RWPE1 (cell line): Measurements from ENCODE around the gene DRAXIN.

Source experiments
- CTCF ChIA-PET: fragments of 350-600 bp; sonication (Branson Sonifier 250); formaldehyde crosslinking; extraction: SDS; loops from one replicate; lab custom pipeline; 2021; lab: Yijun Ruan, JAX
- POLR2A ChIA-PET: fragments of 400-600 bp; formaldehyde crosslinking; extraction: SDS; loops from one replicate; lab custom pipeline; 2020; ENCODE audit warnings: antibody characterized with exemption; ENCODE audit not compliant: low non-redundant PET; lab: Yijun Ruan, JAX
- DNase-seq: peaks from one replicate; pipeline ENCODE4 v3.0.0; 2012; ENCODE audit warnings: low spot score
- H3K27ac ChIP-seq: fragments of 450-650 bp; 2 replicates; pipeline ENCODE4 v1.5.1; 2017
- TF ChIP-seq, protein P1 (sequence below): fragments of 450-650 bp; conservative IDR thresholded peaks from 2 replicates; pipeline ENCODE4 v1.5.1; 2017; ENCODE audit warnings: low read depth, mild to moderate bottlenecking

DRAXIN gene

DNA sequence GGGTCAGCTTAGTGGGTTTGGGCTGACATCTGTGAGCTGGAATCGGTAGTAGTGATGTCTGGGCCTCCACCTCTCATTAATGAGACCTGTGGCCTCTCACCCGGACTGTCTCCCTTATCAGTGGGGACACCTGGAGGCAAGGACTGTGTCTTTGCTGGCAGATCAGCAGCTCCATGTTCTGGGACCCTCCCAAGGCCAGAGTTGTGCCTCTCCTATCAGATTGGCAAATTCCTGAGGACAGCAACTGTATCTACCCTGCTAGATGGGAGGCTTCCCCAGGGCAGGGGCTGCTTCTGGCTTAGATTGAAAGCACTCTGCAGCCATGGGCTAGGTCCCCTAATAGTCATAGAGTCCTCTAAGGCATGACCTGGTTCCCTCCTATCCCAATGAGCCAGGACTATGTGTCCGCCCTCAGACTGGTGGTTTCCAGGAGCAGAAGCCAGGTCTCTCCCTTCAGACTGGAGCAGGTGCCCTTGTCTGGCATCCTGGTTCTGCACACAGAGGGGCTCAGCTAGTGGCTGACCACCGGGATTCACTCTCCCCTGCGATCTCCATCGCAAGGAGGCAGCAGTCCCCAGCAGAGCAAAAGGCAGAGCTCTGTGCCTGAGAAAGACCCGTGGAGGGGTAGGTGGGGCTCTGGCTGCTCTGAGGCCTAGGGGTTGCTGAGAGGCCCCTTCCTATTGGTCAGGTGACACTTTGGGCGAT lies 5.8 kb downstream of the DRAXIN start:
- POLR2A ChIA-PET = no interaction called here
- TF ChIP-seq, protein P1, sequence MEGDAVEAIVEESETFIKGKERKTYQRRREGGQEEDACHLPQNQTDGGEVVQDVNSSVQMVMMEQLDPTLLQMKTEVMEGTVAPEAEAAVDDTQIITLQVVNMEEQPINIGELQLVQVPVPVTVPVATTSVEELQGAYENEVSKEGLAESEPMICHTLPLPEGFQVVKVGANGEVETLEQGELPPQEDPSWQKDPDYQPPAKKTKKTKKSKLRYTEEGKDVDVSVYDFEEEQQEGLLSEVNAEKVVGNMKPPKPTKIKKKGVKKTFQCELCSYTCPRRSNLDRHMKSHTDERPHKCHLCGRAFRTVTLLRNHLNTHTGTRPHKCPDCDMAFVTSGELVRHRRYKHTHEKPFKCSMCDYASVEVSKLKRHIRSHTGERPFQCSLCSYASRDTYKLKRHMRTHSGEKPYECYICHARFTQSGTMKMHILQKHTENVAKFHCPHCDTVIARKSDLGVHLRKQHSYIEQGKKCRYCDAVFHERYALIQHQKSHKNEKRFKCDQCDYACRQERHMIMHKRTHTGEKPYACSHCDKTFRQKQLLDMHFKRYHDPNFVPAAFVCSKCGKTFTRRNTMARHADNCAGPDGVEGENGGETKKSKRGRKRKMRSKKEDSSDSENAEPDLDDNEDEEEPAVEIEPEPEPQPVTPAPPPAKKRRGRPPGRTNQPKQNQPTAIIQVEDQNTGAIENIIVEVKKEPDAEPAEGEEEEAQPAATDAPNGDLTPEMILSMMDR = no peak
- no peak overlapping the region for H3K27ac ChIP-seq
- CTCF ChIA-PET = interaction anchor here (0.6 kb wide), 1 partner anchor 411 kb away, joined by 3 read pairs; no protein-coding TSS in a partner anchor
- no peak for DNase-seq

DNA sequence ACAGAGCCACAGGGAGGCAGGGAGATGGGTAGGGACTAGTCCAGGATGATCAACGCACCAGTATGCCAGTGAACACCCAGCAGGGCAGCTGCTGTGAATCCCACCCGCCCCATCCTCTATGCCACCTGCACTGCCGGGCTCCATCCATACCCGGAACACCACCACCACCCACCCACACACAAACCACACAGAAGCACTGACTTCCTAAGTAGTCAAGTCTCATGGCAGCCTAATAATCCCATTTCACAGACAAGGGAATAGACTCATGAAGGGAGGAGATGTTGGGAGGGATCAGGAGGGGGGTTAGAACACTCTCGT lies 6.3 kb downstream of the DRAXIN start:
- CTCF ChIA-PET = interaction anchor here (0.7 kb wide), 1 partner anchor 22 kb away, joined by 4 read pairs; no protein-coding TSS in a partner anchor
- H3K27ac ChIP-seq = no peak overlapping the region
- POLR2A ChIA-PET = no interaction called here
- TF ChIP-seq, protein P1 = no peak
- DNase-seq = no peak

DNA sequence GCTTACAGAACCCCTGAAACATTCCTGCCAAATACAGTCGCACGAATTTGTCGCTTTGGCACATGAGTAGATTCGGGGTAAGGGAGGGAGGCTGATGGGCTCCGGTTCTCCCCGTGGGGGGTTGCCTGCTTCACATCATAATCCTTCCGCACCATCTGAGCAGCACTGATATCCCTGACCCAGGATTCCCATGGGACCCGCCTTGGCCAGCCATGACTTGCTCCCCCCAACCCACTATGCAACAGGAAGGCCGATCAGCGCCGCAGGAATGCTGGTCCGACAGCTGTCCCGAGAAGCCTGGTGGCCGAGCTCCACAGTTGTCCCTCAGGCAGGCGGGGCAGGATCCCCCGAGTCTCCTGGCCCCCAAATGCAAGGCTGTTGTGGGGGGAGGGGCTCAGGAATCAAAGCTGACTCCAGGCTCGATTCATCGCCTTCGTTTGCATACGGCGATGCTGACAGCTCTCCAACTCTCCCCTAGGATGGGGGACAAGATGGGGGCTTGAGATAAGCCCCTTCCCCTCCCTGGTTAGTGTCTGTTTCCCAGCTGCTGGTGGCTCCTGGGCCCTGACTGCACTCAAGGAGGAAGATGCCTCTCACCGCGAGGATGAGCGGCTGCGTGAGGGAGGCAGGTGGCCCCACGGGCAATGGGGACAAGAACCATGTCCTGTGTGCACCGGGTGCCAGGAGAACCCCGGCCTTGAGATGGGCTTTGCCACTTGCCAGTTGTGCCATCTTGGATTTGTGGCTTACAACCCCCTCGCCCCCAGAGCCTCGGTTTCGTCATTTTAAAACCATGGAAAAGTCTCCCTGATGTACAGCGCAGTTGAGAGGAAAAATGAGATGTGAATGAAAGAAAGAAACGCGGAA lies 9.3 kb downstream of the DRAXIN start:
- TF ChIP-seq, protein P1 = no peak
- CTCF ChIA-PET = interaction anchor here (0.6 to 0.8 kb wide), 3 partner anchors 9 to 141 kb away, joined by 3 to 4 read pairs (median 3); partner anchors contain the start of gene DRAXIN
- POLR2A ChIA-PET = no interaction called here
- no peak overlapping the region for H3K27ac ChIP-seq
- no peak for DNase-seq

DNA sequence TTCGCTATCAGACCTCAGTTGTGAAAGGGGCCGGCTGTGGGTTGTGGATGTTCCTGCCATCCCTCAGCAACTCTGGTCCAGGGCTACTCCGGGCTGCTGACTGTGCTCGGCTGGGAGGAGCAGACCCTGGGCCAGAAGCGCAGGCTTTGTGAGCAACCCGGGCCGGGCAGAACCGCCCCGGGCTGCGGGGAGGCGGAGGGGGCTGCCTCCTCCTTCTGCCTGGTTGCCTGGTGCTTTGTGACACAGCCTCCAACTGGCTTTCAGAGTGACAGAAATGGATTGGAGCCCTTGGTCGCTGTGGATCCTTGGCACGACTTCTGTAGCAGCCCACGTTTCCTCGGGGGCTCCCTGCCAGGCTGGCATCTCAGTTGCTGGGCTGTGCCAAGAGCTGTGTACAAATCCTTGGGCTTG lies 10.0 kb downstream of the DRAXIN start:
- CTCF ChIA-PET = interaction anchor here (0.6 to 0.7 kb wide), 2 partner anchors 18 to 142 kb away, joined by 3 to 4 read pairs; no protein-coding TSS in a partner anchor
- TF ChIP-seq, protein P1 = no peak
- no peak for DNase-seq
- POLR2A ChIA-PET = interaction anchor here (0.6 kb wide), 1 partner anchor 52 kb away, joined by 7 read pairs; no protein-coding TSS in a partner anchor
- H3K27ac ChIP-seq = no peak overlapping the region

DNA sequence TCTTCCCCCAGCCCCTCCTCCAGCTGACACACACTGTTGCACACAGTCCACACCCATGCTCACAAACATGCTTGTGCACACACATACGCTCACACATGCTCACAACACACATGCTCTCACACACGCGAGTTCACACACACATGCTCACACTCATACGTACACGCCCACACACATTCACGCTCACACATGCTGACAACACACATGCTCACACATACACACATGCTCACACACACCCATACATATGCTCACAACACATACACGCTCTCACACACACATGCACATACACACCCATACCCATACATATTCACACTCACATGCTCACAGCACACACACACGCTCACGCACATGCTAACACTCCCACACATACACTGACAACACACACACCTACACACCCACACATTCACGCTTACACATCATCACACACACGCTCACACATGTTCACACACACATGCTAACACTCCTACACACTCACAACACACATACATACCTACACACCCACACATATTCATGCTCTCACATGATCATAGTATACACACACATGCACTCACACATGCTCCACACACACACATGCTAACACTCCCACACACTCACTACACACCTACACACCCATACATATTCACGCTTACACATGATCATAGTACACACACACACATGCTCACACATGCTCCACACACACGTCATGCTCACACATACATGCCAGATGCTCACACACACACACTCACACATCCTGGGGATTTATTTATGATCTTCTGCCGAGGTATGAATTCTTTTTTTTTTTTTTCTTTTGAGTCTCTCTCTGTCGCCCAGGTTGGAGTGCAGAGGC lies 10.7 kb downstream of the DRAXIN start:
- ChIA-PET CTCF (interaction anchor here (0.7 kb wide), 1 partner anchor 17 kb away, joined by 3 read pairs; no protein-coding TSS in a partner anchor), POLR2A (interaction anchor here (0.6 kb wide), 1 partner anchor 53 kb away, joined by 7 read pairs; no protein-coding TSS in a partner anchor)
- no peak for DNase-seq
- no peak overlapping the region for H3K27ac ChIP-seq
- TF ChIP-seq, protein P1 = no peak
